Stomach (tissue), 9 donors: ENCODE results near the gene MMAA. TPM values are rescaled to one million over a fixed set of nuclear protein-coding genes. Genes with fewer than 3 reads are reported as not detected.
"Not testable (repeated sequence)": the region's sequence is repeated elsewhere in the genome, so short reads cannot be mapped to it uniquely, and the experiment has no call there.

Experiments
- DNase-seq, 2 donors: peaks; one replicate each; pipeline versions ENCODE4 v3.0.0 to v3.0.0-alpha.2; 2013 to 2019
- H3K27ac ChIP-seq, 5 donors: fragments of 200-600 bp in 4 of 5; sonication (generic) in 4 of 5; one replicate each; pipeline ENCODE4 v1.5.1; 2013 to 2019; ENCODE audit warnings: mild to moderate bottlenecking in 1 of 5, moderate library complexity in 1 of 5
- H3K27me3 ChIP-seq, 3 donors: fragments of 200-600 bp; sonication (generic); one replicate each; pipeline ENCODE4 v1.5.1; 2017 to 2019; ENCODE audit warnings: mixed run types in 1 of 3
- H3K36me3 ChIP-seq, 4 donors: fragments of 200-600 bp; sonication (generic); 1 replicate in 3 of 4; 2 replicates in 1 of 4; pipeline ENCODE4 v1.5.1; 2016 to 2019
- H3K4me1 ChIP-seq, 4 donors: fragments of 200-600 bp; sonication (generic); one replicate each; pipeline ENCODE4 v1.5.1; 2016 to 2019
- H3K4me3 ChIP-seq, 4 donors: fragments of 200-600 bp; sonication (generic) in 3 of 4; one replicate each; pipeline ENCODE4 v1.5.1; 2016 to 2019; ENCODE audit warnings: mild to moderate bottlenecking in 1 of 4
- H3K9me3 ChIP-seq, 4 donors: fragments of 200-600 bp; sonication (generic); one replicate each; pipeline ENCODE4 v1.5.1; 2016 to 2019
- CTCF ChIP-seq, 7 experiments: fragments of 450-650 bp in 4 of 7; fragments of 200-600 bp in 3 of 7; sonication (generic) in 3 of 7; IDR thresholded peaks; one replicate each; pipeline ENCODE4 v1.5.1; 2016 to 2019; ENCODE audit warnings: antibody characterized with exemption in 7 of 7, control low read depth in 2 of 7, mild to moderate bottlenecking in 1 of 7
- EP300 ChIP-seq: sonication (generic); formaldehyde crosslinking; IDR thresholded peaks from one replicate; pipeline ENCODE4 v1.6.1; 2017; ENCODE audit warnings: antibody characterized with exemption
- POLR2A ChIP-seq, 4 donors: fragments of 450-650 bp; IDR thresholded peaks; one replicate each; pipeline ENCODE4 v1.6.1; 2016; ENCODE audit warnings: antibody characterized with exemption in 4 of 4, control low read depth in 2 of 4, mild to moderate bottlenecking in 1 of 4, moderate library complexity in 1 of 4
- POLR2AphosphoS5 ChIP-seq, 3 donors: sonication (generic); formaldehyde crosslinking; IDR thresholded peaks; one replicate each; pipeline ENCODE4 v1.6.1; 2016; ENCODE audit warnings: antibody characterized with exemption in 3 of 3
- WGBS, 5 donors: extraction: QIAGEN DNeasy Blood & Tissue Kit in 3 of 5; methylation state at CpG; one replicate each; pipeline versions ENCODE4 v1.1.5 to v1.1.7; 2013 to 2018; 5-methylcytosine and 5-hydroxymethylcytosine counted together
- intact Hi-C: fragments of 100-400 bp; cut with DNase I; formaldehyde crosslinking; loops from one replicate; pipeline ENCODE4 v1.15.1; 2023; ENCODE audit warnings: low total_unique reads
- polyA plus RNA-seq, 3 donors: library from polyadenylated mRNA; stranded (reverse); fragments of 200-250 nt; gene quantifications; one replicate each; pipeline ENCODE4 v1.2.3, GENCODE V29; 2013
- total RNA-seq, 5 donors: library from RNA; depleted of rRNA; stranded (reverse); fragments of >200 nt; gene quantifications; one replicate each; pipeline versions ENCODE4 v1.1.0 to v1.2.3, GENCODE V29; 2014 to 2016
- donor health status: healthy with polysubstance abuse.
- donor health status: Bipolar disorder and iron deficiency.
- donor health status: healthy.

Gene MMAA
- total and polyA plus RNA-seq, 8 donors, result 0.29 to 13.2 (median 6.2) TPM

GRCh38 chr4:145686991-145687390 lies 67.8 kb downstream of the MMAA start:
- no peak overlapping the region for H3K27ac ChIP-seq
- TF ChIP-seq CTCF (IDR thresholded peaks at IDR 0.05) (no peak), POLR2AphosphoS5 (IDR thresholded peaks at IDR 0.05) (no peak), POLR2A (IDR thresholded peaks at IDR 0.05) (no peak), EP300 (no peak)
- 44 to 74% (median 61%) methylated on average over 2 of the region's 2 CpGs for WGBS, 5 donors
- DNase-seq, result no peak
- no peaks in the 10 kb centered on the region for H3K36me3 ChIP-seq
- H3K27me3 ChIP-seq, result no peaks in the 10 kb centered on the region
- H3K9me3 ChIP-seq, result no peaks in the 10 kb centered on the region
- H3K4me1 ChIP-seq, result no peaks in the 10 kb centered on the region
- intact Hi-C loops, result no loop called here
- H3K4me3 ChIP-seq, result no peak overlapping the region

GRCh38 chr4:145690610-145691009 lies 71.4 kb downstream of the MMAA start:
- H3K4me1 ChIP-seq, result no peaks in the 10 kb centered on the region
- intact Hi-C loops, result no loop called here
- H3K4me3 ChIP-seq, result no peak overlapping the region
- no peak for TF ChIP-seq POLR2A (IDR thresholded peaks at IDR 0.05)
- no peak for TF ChIP-seq CTCF (IDR thresholded peaks at IDR 0.05)
- no peak for TF ChIP-seq POLR2AphosphoS5 (IDR thresholded peaks at IDR 0.05)
- no peak for TF ChIP-seq EP300
- H3K27me3 ChIP-seq, result no peaks in the 10 kb centered on the region
- no peaks in the 10 kb centered on the region for H3K9me3 ChIP-seq
- H3K27ac ChIP-seq, result no peak overlapping the region
- no peak for DNase-seq
- WGBS, 5 donors, result 53 to 79% (median 66%) methylated on average over 3 of the region's 3 CpGs
- no peaks in the 10 kb centered on the region for H3K36me3 ChIP-seq

- H3K9me3 ChIP-seq, intact Hi-C loops, H3K27me3 ChIP-seq, DNase-seq, H3K4me1 ChIP-seq, H3K27ac ChIP-seq, H3K4me3 ChIP-seq, H3K36me3 ChIP-seq: not testable (repeated sequence)
- WGBS, 5 donors, result 87 to 96% (median 90%) methylated on average over 2 of the region's 2 CpGs
These were observed 72.2 kb downstream of the MMAA start for GRCh38 chr4:145691416-145691815.

GRCh38 chr4:145694929-145695328 lies 75.7 kb downstream of the MMAA start:
- no peak for DNase-seq
- WGBS, 5 donors, result 20 to 31% (median 27%) methylated on average over 2 of the region's 2 CpGs
- H3K36me3 ChIP-seq, result no peaks in the 10 kb centered on the region
- intact Hi-C loops, result no loop called here
- H3K4me3 ChIP-seq, result no peak overlapping the region
- H3K27me3 ChIP-seq, result no peaks in the 10 kb centered on the region
- TF ChIP-seq POLR2A (IDR thresholded peaks at IDR 0.05) (no peak), EP300 (no peak), CTCF (IDR thresholded peaks at IDR 0.05) (no peak), POLR2AphosphoS5 (IDR thresholded peaks at IDR 0.05) (no peak)
- H3K9me3 ChIP-seq, result no peaks in the 10 kb centered on the region
- H3K4me1 ChIP-seq, result no peaks in the 10 kb centered on the region
- no peak overlapping the region for H3K27ac ChIP-seq

- TF ChIP-seq EP300, result no peak
- TF ChIP-seq POLR2AphosphoS5 (IDR thresholded peaks at IDR 0.05), result no peak
- TF ChIP-seq POLR2A (IDR thresholded peaks at IDR 0.05), result no peak
- TF ChIP-seq CTCF (IDR thresholded peaks at IDR 0.05), result no peak
- H3K36me3 ChIP-seq, result no peaks in the 10 kb centered on the region
- WGBS, 5 donors, result 88 to 100% (median 97%) methylated on average over 2 of the region's 2 CpGs
- intact Hi-C loops, result no loop called here
- H3K4me3 ChIP-seq, result no peak overlapping the region
- no peaks in the 10 kb centered on the region for H3K9me3 ChIP-seq
- H3K4me1 ChIP-seq, result no peaks in the 10 kb centered on the region
- no peaks in the 10 kb centered on the region for H3K27me3 ChIP-seq
- H3K27ac ChIP-seq, result no peak overlapping the region
- no peak for DNase-seq
These were observed 78.1 kb downstream of the MMAA start for GRCh38 chr4:145697332-145697731.
